GM18861 (cell line): ENCODE data around the gene TRMT11.
"Not testable (repeated sequence)": the region's sequence is repeated elsewhere in the genome, so short reads cannot be mapped to it uniquely, and the experiment has no call there.

Source experiments
- ATAC-seq: cut with Tn5 transposase; IDR thresholded peaks from one replicate; pipeline ENCODE4 v1.9.1; 2021; ENCODE audit not compliant: unreplicated experiment

TRMT11 gene

GRCh38 chr6:126041516-126041915, 55.2 kb downstream of the TRMT11 start:
- ATAC-seq = no peak

DNA sequence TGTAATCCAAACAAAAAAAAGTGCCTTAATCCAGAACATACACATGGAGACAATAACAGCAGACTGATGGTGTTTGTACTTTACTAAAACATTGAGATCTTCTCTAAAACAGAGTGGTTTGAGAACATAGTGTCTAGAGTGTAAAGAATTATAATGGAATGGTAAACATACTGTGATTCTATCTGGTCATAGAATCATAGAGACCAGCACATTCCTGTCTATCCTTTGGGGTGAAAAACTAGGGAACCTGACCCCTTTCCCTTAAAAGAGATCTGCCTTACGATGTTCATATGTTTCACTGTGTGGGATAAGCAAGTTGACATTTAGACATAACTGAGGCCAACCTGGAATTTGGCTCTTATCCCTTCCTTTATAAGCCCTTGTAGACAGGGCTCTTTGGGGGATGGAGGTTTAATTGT, 55.7 kb downstream of the TRMT11 start:
- ATAC-seq = no peak

DNA sequence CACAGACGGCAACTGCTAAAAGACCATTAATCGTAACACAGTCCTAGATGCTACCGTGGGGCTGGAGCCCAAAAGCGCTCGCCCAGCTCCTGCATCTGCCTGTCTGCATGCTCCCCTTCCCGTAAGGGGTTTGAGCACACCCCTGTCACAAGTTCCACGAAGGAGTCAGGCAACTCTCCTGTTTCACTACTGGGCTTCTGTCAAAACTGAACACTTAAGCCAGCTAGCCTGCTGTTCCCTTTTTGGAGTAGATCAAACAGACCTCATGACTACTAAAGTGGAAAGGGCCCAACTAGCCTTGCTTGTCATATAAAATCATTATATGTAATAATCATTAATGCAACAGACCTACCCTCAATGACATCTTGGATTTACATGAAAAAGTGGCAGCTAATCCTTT, 61.3 kb downstream of the TRMT11 start:
- ATAC-seq = no peak

GRCh38 chr6:126048635-126049034, 62.3 kb downstream of the TRMT11 start:
- ATAC-seq = no peak

GRCh38 chr6:126050795-126051194, 64.5 kb downstream of the TRMT11 start:
- ATAC-seq = no peak

- no peak for ATAC-seq
These were observed 65.5 kb downstream of the TRMT11 start for GRCh38 chr6:126051791-126052190.

DNA sequence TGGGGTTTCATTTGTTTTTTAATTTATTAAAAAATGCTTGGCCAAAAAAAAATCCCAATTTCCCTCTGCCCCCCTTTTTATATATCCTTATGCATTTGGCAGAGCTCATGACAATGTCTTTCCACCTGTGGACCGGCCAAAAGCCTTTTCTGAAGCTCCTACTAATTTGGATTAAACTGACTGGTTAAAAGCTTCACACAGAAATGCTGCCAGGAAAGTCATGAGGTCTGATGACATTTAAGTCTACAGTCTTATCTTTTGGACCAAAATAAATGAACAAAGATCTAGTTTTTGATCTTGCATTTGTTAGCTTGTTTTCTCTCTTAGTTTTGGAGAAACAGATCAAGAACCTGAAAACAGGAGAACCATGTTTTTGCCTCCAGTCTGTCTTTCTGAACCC, 66.1 kb downstream of the TRMT11 start:
- no peak for ATAC-seq

DNA sequence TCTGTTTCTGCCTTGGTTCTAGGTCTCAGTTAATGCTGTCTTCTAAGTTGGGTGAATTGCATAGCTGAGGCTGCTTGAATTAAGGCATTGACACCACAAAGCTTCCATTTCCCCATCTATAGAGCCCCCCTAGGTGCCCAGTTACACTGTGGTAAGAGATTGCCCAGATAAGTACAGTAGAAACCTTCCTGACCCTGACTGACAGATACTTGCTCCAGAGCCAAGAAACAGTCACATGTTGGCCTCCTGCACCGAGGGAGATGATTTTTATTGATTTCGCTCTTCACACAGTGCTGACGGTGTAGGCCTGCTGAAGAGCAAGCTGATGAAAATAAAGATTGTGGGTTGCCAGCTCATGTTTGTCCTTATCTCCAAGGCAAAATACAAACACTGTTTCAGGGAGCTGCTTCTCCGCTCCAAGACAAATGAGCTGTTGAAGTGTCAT, 67.9 kb downstream of the TRMT11 start:
- no peak for ATAC-seq

DNA sequence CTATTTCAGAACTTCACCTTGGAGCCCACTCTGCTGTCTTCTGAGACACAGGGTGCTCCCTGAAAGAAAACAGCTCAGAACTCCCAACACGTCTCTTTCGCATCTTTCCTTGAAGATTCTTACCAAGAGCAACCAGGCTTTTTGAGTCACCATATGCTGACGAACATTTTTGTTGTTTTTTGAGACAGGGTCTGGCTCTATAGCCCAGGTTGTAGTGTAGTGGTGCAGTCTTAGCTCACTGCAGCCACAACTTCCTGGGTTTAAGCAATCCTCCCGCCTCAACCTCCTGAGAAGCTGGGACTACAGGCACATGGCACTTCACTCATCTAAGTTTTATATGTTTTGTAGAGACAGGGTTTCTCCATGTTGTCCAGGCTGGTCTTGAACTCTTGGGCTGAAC, 68.5 kb downstream of the TRMT11 start:
- no peak for ATAC-seq

DNA sequence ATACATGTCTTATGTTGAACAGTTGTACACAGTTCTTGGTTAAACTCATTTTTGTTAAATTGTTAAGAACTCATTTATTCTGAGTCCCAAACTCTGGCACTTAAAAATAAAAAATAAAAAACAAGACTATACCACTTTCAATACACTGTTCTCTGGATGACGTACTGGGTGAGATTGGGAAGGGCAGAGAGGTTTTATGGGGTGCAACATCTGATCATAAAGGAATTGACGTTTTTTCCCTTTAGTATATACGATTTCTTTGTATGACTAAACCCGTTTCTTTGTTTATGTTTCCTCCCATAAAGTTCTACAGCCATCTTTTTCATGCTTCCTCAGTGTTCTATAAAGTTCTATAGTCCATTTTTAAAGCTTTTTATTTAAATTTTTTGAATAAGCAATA, 69.1 kb downstream of the TRMT11 start:
- no peak for ATAC-seq

DNA sequence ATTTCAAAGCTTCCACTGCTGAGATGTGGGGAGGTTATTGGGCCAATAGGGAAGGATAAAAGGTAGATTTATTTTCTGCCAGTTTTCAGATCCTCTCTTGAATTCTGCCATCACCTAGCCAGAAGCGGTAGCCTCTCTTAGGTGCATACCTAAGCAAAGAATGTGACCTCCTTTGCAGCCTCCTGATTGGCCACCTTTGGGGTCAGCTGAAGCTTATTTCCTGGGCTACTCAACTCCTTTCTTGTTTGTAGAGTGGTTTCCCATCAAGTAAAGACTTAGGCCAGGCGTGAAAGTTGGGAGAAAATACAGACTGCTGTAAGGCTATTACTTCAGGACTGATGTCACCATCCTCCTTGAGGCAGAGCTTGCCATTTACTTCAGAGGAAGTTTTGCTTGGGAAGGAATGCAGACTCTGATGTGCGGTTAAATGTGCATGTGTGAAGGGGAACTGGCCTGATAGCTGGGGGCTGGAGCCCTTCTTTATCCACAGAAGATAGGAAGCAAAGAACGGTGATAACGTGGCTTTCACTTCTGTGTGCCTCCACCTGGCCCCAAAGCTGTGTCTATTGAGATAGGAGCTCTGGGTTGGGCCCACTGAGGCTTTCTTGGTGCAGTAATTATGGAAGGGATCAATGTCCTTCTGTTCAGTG, 70.1 kb downstream of the TRMT11 start:
- no peak for ATAC-seq

DNA sequence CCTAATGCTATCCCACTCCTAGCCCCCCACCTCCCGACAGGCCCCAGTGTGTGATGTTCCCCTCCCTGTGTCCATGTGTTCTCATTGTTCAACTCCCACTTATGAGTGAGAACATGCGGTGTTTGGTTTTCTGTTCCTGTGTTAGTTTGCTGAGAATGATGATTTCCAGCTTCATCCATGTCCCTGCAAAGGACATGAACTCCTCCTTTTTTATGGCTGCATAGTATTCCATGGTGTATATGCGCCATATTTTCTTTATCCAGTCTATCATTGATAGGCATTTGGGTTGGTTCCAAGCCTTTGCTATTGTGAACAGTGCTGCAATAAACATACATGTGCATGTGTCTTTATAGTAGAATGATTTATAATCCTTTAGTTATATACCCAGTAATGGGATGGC, 71.7 kb downstream of the TRMT11 start:
- ATAC-seq = not testable (repeated sequence)

DNA sequence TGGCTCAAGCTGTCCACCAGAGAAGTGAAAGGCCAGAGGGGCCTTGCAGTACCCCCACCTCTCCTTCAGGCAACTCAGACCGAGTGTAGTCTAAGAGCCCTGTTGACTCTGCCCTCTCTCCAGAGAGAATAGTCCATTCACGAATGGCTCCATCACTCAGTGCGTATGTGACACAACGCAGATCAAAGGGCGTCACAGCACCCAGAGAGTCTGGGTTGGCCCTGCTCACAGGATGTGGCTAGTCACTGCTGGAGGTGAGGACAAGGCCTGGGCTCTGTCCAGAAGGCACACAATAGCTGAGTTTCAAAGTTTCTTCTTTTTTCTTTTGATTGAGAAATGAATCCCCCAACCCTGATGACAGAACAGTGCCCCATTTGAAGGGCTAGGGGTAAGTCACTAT, 74.1 kb downstream of the TRMT11 start:
- no peak for ATAC-seq

- peak; percentile 91 for ATAC-seq
These were observed 77.3 kb downstream of the TRMT11 start for GRCh38 chr6:126063512-126064146.

GRCh38 chr6:126064257-126064747, 78.0 kb downstream of the TRMT11 start:
- no peak for ATAC-seq

- ATAC-seq = no peak
These were observed 78.5 kb downstream of the TRMT11 start for GRCh38 chr6:126064748-126065401.

DNA sequence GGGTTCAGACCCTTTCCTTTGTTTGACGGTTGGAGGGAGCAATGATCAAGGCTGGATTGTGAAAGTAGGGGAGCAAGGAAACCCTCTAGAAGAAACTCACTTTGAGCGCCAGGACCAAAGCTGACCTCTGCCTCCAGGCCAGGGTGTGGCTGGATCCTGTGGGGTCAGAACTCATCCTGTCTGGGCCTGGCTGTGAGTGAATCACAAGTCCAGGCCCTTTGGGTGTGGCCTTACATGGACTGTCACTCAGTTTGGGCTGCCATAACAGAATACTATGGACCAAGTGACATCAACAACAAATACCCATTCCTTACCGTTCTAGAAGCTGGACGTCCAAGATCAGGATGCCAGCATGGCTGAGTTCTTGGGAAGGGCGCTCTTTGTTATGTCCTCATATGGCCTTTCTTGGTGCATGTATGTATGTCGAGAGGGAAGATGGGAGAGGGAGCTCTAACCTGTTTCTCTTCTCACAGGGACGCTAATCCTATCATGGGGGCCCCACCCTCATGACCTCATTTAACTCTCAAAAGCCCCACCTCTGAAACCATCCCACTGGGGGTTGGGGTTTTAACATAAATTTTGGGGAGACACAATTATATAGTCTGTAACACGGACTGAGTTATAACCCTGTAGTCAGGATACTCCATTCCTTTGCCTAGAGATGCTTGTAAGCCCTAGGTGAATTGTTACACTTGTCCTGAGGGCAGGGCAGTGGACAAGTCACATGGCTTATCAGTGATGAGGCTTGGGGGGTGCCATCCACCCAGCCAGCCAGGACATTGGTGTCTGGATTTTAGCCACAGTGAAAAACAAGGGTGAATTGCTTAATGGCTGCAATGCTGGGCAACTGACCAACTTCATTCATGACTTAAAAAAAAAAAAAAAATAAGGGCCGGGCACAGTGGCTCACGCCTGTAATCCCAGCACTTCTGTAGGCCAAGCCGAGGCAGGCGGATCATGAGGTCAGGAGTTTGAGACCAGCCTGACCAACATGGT, 80.0 kb downstream of the TRMT11 start:
- ATAC-seq = no peak

- no peak for ATAC-seq
These were observed 80.7 kb downstream of the TRMT11 start for GRCh38 chr6:126067073-126067472.

DNA sequence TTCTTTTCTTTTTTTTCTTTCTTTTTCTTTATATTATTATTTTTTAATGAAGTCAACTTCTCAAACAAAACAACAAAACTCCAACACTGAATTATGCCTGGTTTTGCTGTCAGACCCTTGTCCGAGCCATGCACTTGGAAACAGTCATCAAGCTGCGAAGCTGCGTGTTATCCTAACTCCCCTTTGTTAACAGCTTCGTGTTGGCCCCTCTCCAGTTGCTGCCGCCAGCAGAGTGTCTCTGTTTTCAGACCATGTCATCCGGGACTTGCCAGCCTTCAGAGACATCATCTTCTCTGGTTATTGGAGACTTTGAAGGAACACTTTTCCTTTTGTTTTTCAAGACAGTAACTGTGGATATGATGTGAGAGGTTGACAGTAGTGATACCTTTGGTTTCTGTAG, 83.1 kb downstream of the TRMT11 start:
- ATAC-seq = no peak

DNA sequence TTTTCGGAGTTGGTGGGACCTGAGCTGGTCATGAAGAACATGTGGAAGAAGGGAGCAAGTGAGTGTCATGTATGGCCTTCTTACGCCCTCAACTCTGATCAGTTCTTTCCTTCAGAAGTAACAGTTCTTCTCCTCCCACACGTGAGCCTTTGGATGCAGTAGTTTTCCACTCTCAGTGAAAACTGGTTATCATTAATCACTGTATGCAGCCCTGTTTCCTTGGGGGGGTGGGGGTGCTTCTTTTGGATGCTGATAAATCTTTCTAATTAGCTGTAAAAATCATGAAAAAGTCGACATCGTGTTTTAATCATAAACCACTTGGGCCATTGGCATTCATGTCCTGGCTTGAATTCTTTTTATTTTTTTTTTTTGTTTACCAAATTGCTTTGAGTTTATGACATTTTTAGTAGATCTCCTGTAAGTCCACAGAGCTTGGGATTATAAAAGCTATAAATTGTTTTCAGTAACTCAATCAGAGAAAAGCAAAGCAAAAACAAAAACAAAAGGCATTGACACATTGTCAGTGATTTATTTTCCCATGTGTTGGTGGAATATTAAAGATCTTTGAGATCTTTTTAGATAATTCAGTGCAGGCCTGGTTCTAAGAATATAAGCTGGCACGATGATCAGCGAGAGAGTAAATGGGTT, 84.8 kb downstream of the TRMT11 start:
- no peak for ATAC-seq
